ENCODE measurements around the gene LTF. TPM values are rescaled to one million over a fixed set of nuclear protein-coding genes. Genes with fewer than 3 reads are reported as not detected.

The LTF gene
- total RNA-seq, 1 donor from 2014 or later: not detected

GRCh38 chr3:46468753-46469600, 4.3 kb upstream of the LTF start:
- Mint-ChIP-seq H3K4me3 (ENCODE audit: unreplicated experiment) (no peak overlapping the region), H3K9me3 (ENCODE audit: unreplicated experiment) (peaks cover 7% of the 10 kb centered on the region), H3K27ac (ENCODE audit: unreplicated experiment) (no peak overlapping the region), H3K36me3 (ENCODE audit: unreplicated experiment) (peaks cover 10% of the 10 kb centered on the region), H3K27me3 (ENCODE audit: unreplicated experiment) (peaks cover 7% of the 10 kb centered on the region), H3K4me1 (ENCODE audit: low read depth, unreplicated experiment) (peaks cover 5% of the 10 kb centered on the region)
- DNase-seq: no peak
- no peak for TF ChIP-seq CTCF (IDR thresholded peaks at IDR 0.05; ENCODE audit: partially characterized antibody, unreplicated experiment)

- no peak overlapping the region for H3K27ac Mint-ChIP-seq (ENCODE audit: unreplicated experiment)
- H3K9me3 Mint-ChIP-seq (ENCODE audit: unreplicated experiment): peaks cover 4% of the 10 kb centered on the region
Observed at GRCh38 chr3:46467562-46467961, 2.9 kb upstream of the LTF start.

GRCh38 chr3:46466871-46467403, 2.2 kb upstream of the LTF start:
- Mint-ChIP-seq H3K4me3 (ENCODE audit: unreplicated experiment) (no peak overlapping the region), H3K9me3 (ENCODE audit: unreplicated experiment) (peaks cover 4% of the 10 kb centered on the region), H3K36me3 (ENCODE audit: unreplicated experiment) (no peaks in the 10 kb centered on the region), H3K4me1 (ENCODE audit: low read depth, unreplicated experiment) (peaks cover 5% of the 10 kb centered on the region), H3K27me3 (ENCODE audit: unreplicated experiment) (peaks cover 4% of the 10 kb centered on the region), H3K27ac (ENCODE audit: unreplicated experiment) (no peak overlapping the region)
- no peak for TF ChIP-seq CTCF (IDR thresholded peaks at IDR 0.05; ENCODE audit: partially characterized antibody, unreplicated experiment)
- no peak for DNase-seq

More at GRCh38 chr3:46467562-46467961, 2.9 kb upstream of the LTF start:
- DNase-seq: no peak
- Mint-ChIP-seq H3K27me3 (ENCODE audit: unreplicated experiment) (peaks cover 4% of the 10 kb centered on the region), H3K4me1 (ENCODE audit: low read depth, unreplicated experiment) (peaks cover 5% of the 10 kb centered on the region), H3K36me3 (ENCODE audit: unreplicated experiment) (no peaks in the 10 kb centered on the region), H3K4me3 (ENCODE audit: unreplicated experiment) (no peak overlapping the region)
- TF ChIP-seq CTCF (IDR thresholded peaks at IDR 0.05; ENCODE audit: partially characterized antibody, unreplicated experiment): no peak

GRCh38 chr3:46466273-46466672, 1.6 kb upstream of the LTF start:
- Mint-ChIP-seq H3K27ac (ENCODE audit: unreplicated experiment) (no peak overlapping the region), H3K4me3 (ENCODE audit: unreplicated experiment) (no peak overlapping the region), H3K4me1 (ENCODE audit: low read depth, unreplicated experiment) (peaks cover 5% of the 10 kb centered on the region), H3K9me3 (ENCODE audit: unreplicated experiment) (peaks cover 4% of the 10 kb centered on the region), H3K36me3 (ENCODE audit: unreplicated experiment) (peaks cover 3% of the 10 kb centered on the region), H3K27me3 (ENCODE audit: unreplicated experiment) (peaks cover 4% of the 10 kb centered on the region)
- TF ChIP-seq CTCF (IDR thresholded peaks at IDR 0.05; ENCODE audit: partially characterized antibody, unreplicated experiment): no peak
- DNase-seq: no peak

GRCh38 chr3:46465196-46465520, 453 bp upstream of the LTF start:
- TF ChIP-seq CTCF (IDR thresholded peaks at IDR 0.05; ENCODE audit: partially characterized antibody, unreplicated experiment): no peak
- Mint-ChIP-seq H3K27ac (ENCODE audit: unreplicated experiment) (no peak overlapping the region), H3K36me3 (ENCODE audit: unreplicated experiment) (peaks cover 11% of the 10 kb centered on the region), H3K4me1 (ENCODE audit: low read depth, unreplicated experiment) (peaks cover 3% of the 10 kb centered on the region), H3K27me3 (ENCODE audit: unreplicated experiment) (peaks cover 3% of the 10 kb centered on the region), H3K4me3 (ENCODE audit: unreplicated experiment) (no peak overlapping the region), H3K9me3 (ENCODE audit: unreplicated experiment) (peaks cover 5% of the 10 kb centered on the region)
- DNase-seq: no peak

Data from glutamatergic neuron (in vitro differentiated cells).